ENCODE data around the gene NOD2.
A peak's percentile ranks its signal among the peaks of the same experiment; 100 is the strongest.

NOD2 gene

GRCh38 chr16:50679676-50680555, 13.5 kb upstream of the NOD2 start:
- ATAC-seq, result no peak
- no peak for DNase-seq (ENCODE audit: low spot score in 2 of 2)
- Mint-ChIP-seq H3K4me1 (peaks cover 80% of the 10 kb centered on the region), H3K27ac (peak overlapping the region; percentile 92), H3K9me3 (no peaks in the 10 kb centered on the region), H3K4me3 (peak overlapping the region; percentile 87), H3K36me3 (peaks cover 48% of the 10 kb centered on the region)

- ATAC-seq (no peak), DNase-seq (ENCODE audit: low spot score in 2 of 2) (no peak)
- Mint-ChIP-seq H3K27ac (peak overlapping the region; percentile 92), H3K4me1 (peaks cover 86% of the 10 kb centered on the region), H3K36me3 (peaks cover 42% of the 10 kb centered on the region), H3K9me3 (no peaks in the 10 kb centered on the region), H3K4me3 (peak overlapping the region; percentile 87)
Measured at GRCh38 chr16:50680556-50680893, 12.9 kb upstream of the NOD2 start.

GRCh38 chr16:50681021-50681885, 12.2 kb upstream of the NOD2 start, which contains the start of gene SNX20:
SNX20 (minus strand) TSS chr16:50681312; CDS start chr16:50677526, 3,786 bp downstream.
- Mint-ChIP-seq H3K4me1 (peaks cover 93% of the 10 kb centered on the region), H3K4me3 (peak within 1 kb of the TSS; percentile 87), H3K9me3 (no peaks in the 10 kb centered on the region), H3K36me3 (peaks cover 34% of the 10 kb centered on the region), H3K27ac (peak within 1 kb of the TSS; percentile 92)
- ATAC-seq, result peak; percentile 75
- peak in 1 of 2 donors; percentile 78 for DNase-seq (ENCODE audit: low spot score in 2 of 2)

- Mint-ChIP-seq H3K9me3 (no peaks in the 10 kb centered on the region), H3K4me3 (peak overlapping the region; percentile 62), H3K27ac (peak overlapping the region; percentile 87), H3K4me1 (peaks cover 77% of the 10 kb centered on the region), H3K36me3 (peaks cover 9% of the 10 kb centered on the region)
- ATAC-seq (peak; percentile 52), DNase-seq (ENCODE audit: low spot score in 2 of 2) (peak in 1 of 2 donors; percentile 82)
Measured at GRCh38 chr16:50683689-50684374, 9.6 kb upstream of the NOD2 start.

- DNase-seq (ENCODE audit: low spot score in 2 of 2), result peak in 1 of 2 donors; percentile 70
- Mint-ChIP-seq H3K27ac (peak overlapping the region; percentile 87), H3K4me3 (peak overlapping the region; percentile 62), H3K36me3 (peaks cover 7% of the 10 kb centered on the region), H3K9me3 (no peaks in the 10 kb centered on the region), H3K4me1 (peaks cover 66% of the 10 kb centered on the region)
- ATAC-seq, result peak; percentile 85
Measured at GRCh38 chr16:50684823-50685461, 8.5 kb upstream of the NOD2 start.

GRCh38 chr16:50685462-50686063, 7.8 kb upstream of the NOD2 start:
- Mint-ChIP-seq H3K4me3 (peak overlapping the region; percentile 62), H3K4me1 (peaks cover 61% of the 10 kb centered on the region), H3K27ac (peak overlapping the region; percentile 87), H3K36me3 (peaks cover 7% of the 10 kb centered on the region), H3K9me3 (no peaks in the 10 kb centered on the region)
- DNase-seq (ENCODE audit: low spot score in 2 of 2), result no peak
- ATAC-seq, result no peak

GRCh38 chr16:50688083-50688482, 5.3 kb upstream of the NOD2 start:
- no peak for ATAC-seq
- DNase-seq (ENCODE audit: low spot score in 2 of 2), result no peak
- Mint-ChIP-seq H3K4me3 (no peak overlapping the region), H3K4me1 (peaks cover 59% of the 10 kb centered on the region), H3K27ac (peak overlapping the region; percentile 35), H3K9me3 (no peaks in the 10 kb centered on the region), H3K36me3 (peaks cover 12% of the 10 kb centered on the region)

GRCh38 chr16:50688867-50689266, 4.5 kb upstream of the NOD2 start:
- ATAC-seq, result no peak
- Mint-ChIP-seq H3K4me1 (peaks cover 54% of the 10 kb centered on the region), H3K36me3 (peaks cover 9% of the 10 kb centered on the region), H3K9me3 (no peaks in the 10 kb centered on the region), H3K4me3 (no peak overlapping the region), H3K27ac (no peak overlapping the region)
- no peak for DNase-seq (ENCODE audit: low spot score in 2 of 2)

- Mint-ChIP-seq H3K9me3 (no peaks in the 10 kb centered on the region), H3K4me1 (peaks cover 54% of the 10 kb centered on the region), H3K27ac (no peak overlapping the region), H3K4me3 (no peak overlapping the region), H3K36me3 (peaks cover 5% of the 10 kb centered on the region)
- DNase-seq (ENCODE audit: low spot score in 2 of 2) (no peak), ATAC-seq (no peak)
Measured at GRCh38 chr16:50690177-50690576, 3.2 kb upstream of the NOD2 start.

GRCh38 chr16:50692644-50692998, 785 bp upstream of the NOD2 start:
- Mint-ChIP-seq H3K9me3 (no peaks in the 10 kb centered on the region), H3K4me3 (peak overlapping the region; percentile 82), H3K4me1 (peaks cover 62% of the 10 kb centered on the region), H3K27ac (peak overlapping the region; percentile 63), H3K36me3 (peaks cover 13% of the 10 kb centered on the region)
- ATAC-seq, result no peak
- DNase-seq (ENCODE audit: low spot score in 2 of 2), result no peak

- H3K36me3 Mint-ChIP-seq, result peaks cover 18% of the 10 kb centered on the region
- ATAC-seq (no peak), DNase-seq (ENCODE audit: low spot score in 2 of 2) (no peak)
- H3K4me1 Mint-ChIP-seq, result peaks cover 75% of the 10 kb centered on the region
- H3K27ac Mint-ChIP-seq, result peak overlapping the region; percentile 96
- peak overlapping the region; percentile 82 for H3K4me3 Mint-ChIP-seq
- H3K9me3 Mint-ChIP-seq, result no peaks in the 10 kb centered on the region
Measured at GRCh38 chr16:50694206-50694605, 800 bp downstream of the NOD2 start.

GRCh38 chr16:50695017-50696000, 1.9 kb downstream of the NOD2 start:
- H3K36me3 Mint-ChIP-seq, result peaks cover 28% of the 10 kb centered on the region
- peaks cover 86% of the 10 kb centered on the region for H3K4me1 Mint-ChIP-seq
- H3K4me3 Mint-ChIP-seq, result peak overlapping the region; percentile 82
- H3K27ac Mint-ChIP-seq, result peak overlapping the region; percentile 96
- ATAC-seq (no peak), DNase-seq (ENCODE audit: low spot score in 2 of 2) (no peak)
- no peaks in the 10 kb centered on the region for H3K9me3 Mint-ChIP-seq

- Mint-ChIP-seq H3K27ac (peak overlapping the region; percentile 96), H3K9me3 (no peaks in the 10 kb centered on the region), H3K4me1 (peaks cover 87% of the 10 kb centered on the region), H3K36me3 (peaks cover 33% of the 10 kb centered on the region), H3K4me3 (peak overlapping the region; percentile 82)
- no peak for ATAC-seq
- DNase-seq (ENCODE audit: low spot score in 2 of 2), result no peak
Measured at GRCh38 chr16:50696126-50696525, 2.7 kb downstream of the NOD2 start.
